Immature natural killer cell (primary cell): ENCODE measurements around the gene MYL10. TPM values are rescaled to one million over a fixed set of nuclear protein-coding genes. Genes with fewer than 3 reads are reported as not detected.

Source experiments
- DNase-seq, 3 donors: peaks; one replicate each; pipeline ENCODE4 v3.0.0; 2022; ENCODE audit warnings: mixed read lengths in 1 of 3
- H3K27ac Mint-ChIP-seq, 6 donors: one replicate each; pipeline ENCODE4 v1.8.0; 2020; ENCODE audit warnings: mixed read lengths in 6 of 6, mild to moderate bottlenecking in 5 of 6, inconsistent platforms in 4 of 6, moderate library complexity in 3 of 6
- H3K27me3 Mint-ChIP-seq, 3 donors: one replicate each; pipeline ENCODE4 v1.8.0; 2020 to 2021; ENCODE audit warnings: low read depth in 3 of 3, mild to moderate bottlenecking in 3 of 3, mixed read lengths in 3 of 3, moderate library complexity in 3 of 3, inconsistent platforms in 1 of 3
- H3K36me3 Mint-ChIP-seq, 3 donors: one replicate each; pipeline ENCODE4 v1.8.0; 2020; ENCODE audit warnings: mixed read lengths in 3 of 3, inconsistent platforms in 2 of 3, mild to moderate bottlenecking in 2 of 3
- H3K4me1 Mint-ChIP-seq, 2 donors: one replicate each; pipeline ENCODE4 v1.8.0; 2020; ENCODE audit warnings: inconsistent platforms in 2 of 2, mild to moderate bottlenecking in 2 of 2, mixed read lengths in 2 of 2, moderate library complexity in 1 of 2
- H3K4me3 Mint-ChIP-seq, 5 donors: one replicate each; pipeline ENCODE4 v1.8.0; 2020; ENCODE audit warnings: mild to moderate bottlenecking in 5 of 5, mixed read lengths in 5 of 5, inconsistent platforms in 3 of 5, moderate library complexity in 3 of 5
- H3K9me3 Mint-ChIP-seq, 6 donors: one replicate each; pipeline ENCODE4 v1.8.0; 2020; ENCODE audit warnings: mild to moderate bottlenecking in 6 of 6, mixed read lengths in 6 of 6, inconsistent platforms in 4 of 6, moderate library complexity in 3 of 6
- polyA plus RNA-seq, 3 donors: library from polyadenylated mRNA; unstranded; fragments of 300-500 nt; fragmentation: Illumina TruSeq; gene quantifications; one replicate each; pipeline ENCODE4 v1.2.3, GENCODE V29; 2021

The MYL10 gene
- polyA plus RNA-seq, 3 donors from 2014 or later: not detected

- H3K27me3 Mint-ChIP-seq: peaks cover 0 to 4% (median 2%) of the 10 kb centered on the region in 3 donors
- no peaks in the 10 kb centered on the region for H3K4me1 Mint-ChIP-seq
- H3K4me3 Mint-ChIP-seq: no peak overlapping the region
- H3K36me3 Mint-ChIP-seq: no peaks in the 10 kb centered on the region
- H3K27ac Mint-ChIP-seq: no peak overlapping the region
- no peaks in the 10 kb centered on the region for H3K9me3 Mint-ChIP-seq
- no peak for DNase-seq
Measured at GRCh38 chr7:101591504-101591903, 37.6 kb downstream of the MYL10 start.

GRCh38 chr7:101590663-101591435 lies 38.2 kb downstream of the MYL10 start:
- H3K27ac Mint-ChIP-seq: no peak overlapping the region
- DNase-seq: no peak
- H3K36me3 Mint-ChIP-seq: no peaks in the 10 kb centered on the region
- H3K4me3 Mint-ChIP-seq: no peak overlapping the region
- no peaks in the 10 kb centered on the region for H3K4me1 Mint-ChIP-seq
- no peaks in the 10 kb centered on the region for H3K9me3 Mint-ChIP-seq
- peaks cover 0 to 4% (median 2%) of the 10 kb centered on the region in 3 donors for H3K27me3 Mint-ChIP-seq

- no peaks in the 10 kb centered on the region for H3K36me3 Mint-ChIP-seq
- no peak for DNase-seq
- no peak overlapping the region for H3K27ac Mint-ChIP-seq
- H3K27me3 Mint-ChIP-seq: peaks cover 0 to 4% (median 2%) of the 10 kb centered on the region in 3 donors
- no peak overlapping the region for H3K4me3 Mint-ChIP-seq
- H3K4me1 Mint-ChIP-seq: no peaks in the 10 kb centered on the region
- no peaks in the 10 kb centered on the region for H3K9me3 Mint-ChIP-seq
Measured at GRCh38 chr7:101589976-101590662, 39.0 kb downstream of the MYL10 start.

GRCh38 chr7:101589052-101589451 lies 40.0 kb downstream of the MYL10 start:
- no peak for DNase-seq
- Mint-ChIP-seq H3K36me3 (no peaks in the 10 kb centered on the region), H3K9me3 (no peaks in the 10 kb centered on the region), H3K4me1 (no peaks in the 10 kb centered on the region), H3K27me3 (peaks cover 0 to 4% (median 2%) of the 10 kb centered on the region in 3 donors), H3K27ac (no peak overlapping the region), H3K4me3 (no peak overlapping the region)

GRCh38 chr7:101588131-101588935 lies 40.8 kb downstream of the MYL10 start:
- Mint-ChIP-seq H3K4me1 (no peaks in the 10 kb centered on the region), H3K4me3 (no peak overlapping the region), H3K27ac (no peak overlapping the region), H3K27me3 (peaks cover 0 to 4% (median 0%) of the 10 kb centered on the region in 3 donors), H3K36me3 (no peaks in the 10 kb centered on the region), H3K9me3 (no peaks in the 10 kb centered on the region)
- DNase-seq: no peak

GRCh38 chr7:101586906-101587677 lies 42.0 kb downstream of the MYL10 start:
- no peak for DNase-seq
- no peak overlapping the region for H3K4me3 Mint-ChIP-seq
- peaks cover 0 to 6% (median 0%) of the 10 kb centered on the region in 3 donors for H3K27me3 Mint-ChIP-seq
- no peaks in the 10 kb centered on the region for H3K9me3 Mint-ChIP-seq
- no peaks in the 10 kb centered on the region for H3K36me3 Mint-ChIP-seq
- H3K27ac Mint-ChIP-seq: peak overlapping the region in 1 of 6 donors; percentile 8
- H3K4me1 Mint-ChIP-seq: no peaks in the 10 kb centered on the region

GRCh38 chr7:101586078-101586905 lies 42.8 kb downstream of the MYL10 start:
- H3K27me3 Mint-ChIP-seq: peaks cover 0 to 9% (median 0%) of the 10 kb centered on the region in 3 donors
- H3K9me3 Mint-ChIP-seq: no peaks in the 10 kb centered on the region
- H3K27ac Mint-ChIP-seq: peak overlapping the region in 1 of 6 donors; percentile 8
- no peak for DNase-seq
- H3K4me3 Mint-ChIP-seq: no peak overlapping the region
- H3K36me3 Mint-ChIP-seq: no peaks in the 10 kb centered on the region
- no peaks in the 10 kb centered on the region for H3K4me1 Mint-ChIP-seq

GRCh38 chr7:101582971-101583370 lies 46.1 kb downstream of the MYL10 start:
- Mint-ChIP-seq H3K27me3 (peaks cover 0 to 8% (median 0%) of the 10 kb centered on the region in 3 donors), H3K27ac (no peak overlapping the region), H3K4me1 (no peaks in the 10 kb centered on the region), H3K9me3 (no peaks in the 10 kb centered on the region), H3K36me3 (no peaks in the 10 kb centered on the region), H3K4me3 (no peak overlapping the region)
- DNase-seq: no peak

- Mint-ChIP-seq H3K4me1 (no peaks in the 10 kb centered on the region), H3K9me3 (no peaks in the 10 kb centered on the region), H3K36me3 (no peaks in the 10 kb centered on the region), H3K4me3 (no peak overlapping the region), H3K27me3 (peaks cover 0 to 8% (median 0%) of the 10 kb centered on the region in 3 donors), H3K27ac (no peak overlapping the region)
- no peak for DNase-seq
Measured at GRCh38 chr7:101581891-101582290, 47.2 kb downstream of the MYL10 start.

GRCh38 chr7:101580596-101580995 lies 48.5 kb downstream of the MYL10 start:
- Mint-ChIP-seq H3K4me3 (no peak overlapping the region), H3K9me3 (no peaks in the 10 kb centered on the region), H3K4me1 (no peaks in the 10 kb centered on the region), H3K36me3 (no peaks in the 10 kb centered on the region), H3K27ac (no peak overlapping the region), H3K27me3 (peaks cover 0 to 5% (median 0%) of the 10 kb centered on the region in 3 donors)
- no peak for DNase-seq

GRCh38 chr7:101578552-101578951 lies 50.5 kb downstream of the MYL10 start:
- Mint-ChIP-seq H3K4me1 (no peaks in the 10 kb centered on the region), H3K36me3 (no peaks in the 10 kb centered on the region), H3K9me3 (no peaks in the 10 kb centered on the region), H3K4me3 (no peak overlapping the region), H3K27ac (no peak overlapping the region), H3K27me3 (peaks cover 3 to 9% (median 4%) of the 10 kb centered on the region in 3 donors)
- no peak for DNase-seq

GRCh38 chr7:101576998-101577397 lies 52.1 kb downstream of the MYL10 start:
- Mint-ChIP-seq H3K4me3 (no peak overlapping the region), H3K27me3 (peaks cover 3 to 5% (median 4%) of the 10 kb centered on the region in 3 donors), H3K27ac (no peak overlapping the region), H3K36me3 (no peaks in the 10 kb centered on the region), H3K9me3 (peaks cover 0 to 2% (median 0%) of the 10 kb centered on the region in 6 donors), H3K4me1 (no peaks in the 10 kb centered on the region)
- DNase-seq: no peak
